ENCODE data around the gene EPHA10. TPM values are rescaled to one million over a fixed set of nuclear protein-coding genes. Genes with fewer than 3 reads are reported as not detected.
A peak's percentile ranks its signal among the peaks of the same experiment; 100 is the strongest.
"Not testable (repeated sequence)": the region's sequence is repeated elsewhere in the genome, so short reads cannot be mapped to it uniquely, and the experiment has no call there.

EPHA10 gene
- total RNA-seq, 1 donor from 2014 or later = 0.13 TPM

DNA sequence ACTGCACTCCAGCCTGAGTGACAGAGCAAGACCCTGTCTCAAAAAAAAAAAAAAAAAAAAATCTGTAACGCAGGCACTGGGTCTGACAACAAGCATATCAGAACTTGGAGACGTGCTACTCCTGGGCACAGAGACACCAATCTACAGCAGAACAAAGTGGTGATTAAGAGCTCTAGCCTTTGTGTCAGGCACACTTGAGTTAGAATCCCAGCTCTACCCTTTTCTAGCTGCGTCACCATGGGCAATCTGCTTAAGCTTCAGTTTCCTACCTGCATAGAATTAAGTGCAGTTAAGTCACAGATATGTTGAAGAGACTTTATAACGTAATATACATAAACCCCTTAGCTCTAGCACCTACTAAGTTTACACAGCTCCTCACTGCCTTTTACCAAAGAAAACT lies 76.0 kb downstream of the EPHA10 start:
- no peak for DNase-seq (ENCODE audit: low spot score)
- Mint-ChIP-seq H3K9me3 (ENCODE audit: unreplicated experiment) (no peaks in the 10 kb centered on the region), H3K4me1 (ENCODE audit: unreplicated experiment) (peaks cover 18% of the 10 kb centered on the region), H3K4me3 (ENCODE audit: unreplicated experiment) (peak overlapping the region; percentile 96), H3K27me3 (ENCODE audit: unreplicated experiment) (peaks cover 9% of the 10 kb centered on the region), H3K27ac (ENCODE audit: unreplicated experiment) (peak overlapping the region; percentile 76), H3K36me3 (ENCODE audit: low read depth, unreplicated experiment) (peaks cover 18% of the 10 kb centered on the region)
- TF ChIP-seq, protein P1, sequence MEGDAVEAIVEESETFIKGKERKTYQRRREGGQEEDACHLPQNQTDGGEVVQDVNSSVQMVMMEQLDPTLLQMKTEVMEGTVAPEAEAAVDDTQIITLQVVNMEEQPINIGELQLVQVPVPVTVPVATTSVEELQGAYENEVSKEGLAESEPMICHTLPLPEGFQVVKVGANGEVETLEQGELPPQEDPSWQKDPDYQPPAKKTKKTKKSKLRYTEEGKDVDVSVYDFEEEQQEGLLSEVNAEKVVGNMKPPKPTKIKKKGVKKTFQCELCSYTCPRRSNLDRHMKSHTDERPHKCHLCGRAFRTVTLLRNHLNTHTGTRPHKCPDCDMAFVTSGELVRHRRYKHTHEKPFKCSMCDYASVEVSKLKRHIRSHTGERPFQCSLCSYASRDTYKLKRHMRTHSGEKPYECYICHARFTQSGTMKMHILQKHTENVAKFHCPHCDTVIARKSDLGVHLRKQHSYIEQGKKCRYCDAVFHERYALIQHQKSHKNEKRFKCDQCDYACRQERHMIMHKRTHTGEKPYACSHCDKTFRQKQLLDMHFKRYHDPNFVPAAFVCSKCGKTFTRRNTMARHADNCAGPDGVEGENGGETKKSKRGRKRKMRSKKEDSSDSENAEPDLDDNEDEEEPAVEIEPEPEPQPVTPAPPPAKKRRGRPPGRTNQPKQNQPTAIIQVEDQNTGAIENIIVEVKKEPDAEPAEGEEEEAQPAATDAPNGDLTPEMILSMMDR (IDR thresholded peaks at IDR 0.05; ENCODE audit: unreplicated experiment) = no peak

DNA sequence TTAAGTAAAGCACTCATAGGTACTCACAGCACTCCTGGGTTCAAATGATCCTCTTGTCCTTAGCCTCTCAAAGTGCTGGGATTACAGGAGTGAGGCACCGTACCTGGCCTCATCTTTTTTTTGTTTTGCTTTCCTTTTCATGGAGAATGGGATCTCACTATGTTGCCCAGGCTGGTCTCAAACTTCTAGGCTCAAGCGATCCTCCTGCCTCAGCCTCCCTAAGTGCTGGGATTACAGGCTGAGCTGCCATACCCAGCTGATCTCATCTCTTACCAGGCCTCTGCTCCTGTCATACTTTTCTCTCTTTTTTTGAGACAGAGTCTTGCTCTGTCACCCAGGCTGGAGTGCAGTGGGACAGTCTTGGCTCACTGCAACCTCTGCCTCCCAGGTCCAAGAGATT lies 77.2 kb downstream of the EPHA10 start:
- not testable (repeated sequence) for H3K4me3 Mint-ChIP-seq (ENCODE audit: unreplicated experiment); H3K27ac Mint-ChIP-seq (ENCODE audit: unreplicated experiment); H3K9me3 Mint-ChIP-seq (ENCODE audit: unreplicated experiment); H3K27me3 Mint-ChIP-seq (ENCODE audit: unreplicated experiment); DNase-seq (ENCODE audit: low spot score)
- Mint-ChIP-seq H3K4me1 (ENCODE audit: unreplicated experiment) (peaks cover 22% of the 10 kb centered on the region), H3K36me3 (ENCODE audit: low read depth, unreplicated experiment) (peaks cover 23% of the 10 kb centered on the region)

DNA sequence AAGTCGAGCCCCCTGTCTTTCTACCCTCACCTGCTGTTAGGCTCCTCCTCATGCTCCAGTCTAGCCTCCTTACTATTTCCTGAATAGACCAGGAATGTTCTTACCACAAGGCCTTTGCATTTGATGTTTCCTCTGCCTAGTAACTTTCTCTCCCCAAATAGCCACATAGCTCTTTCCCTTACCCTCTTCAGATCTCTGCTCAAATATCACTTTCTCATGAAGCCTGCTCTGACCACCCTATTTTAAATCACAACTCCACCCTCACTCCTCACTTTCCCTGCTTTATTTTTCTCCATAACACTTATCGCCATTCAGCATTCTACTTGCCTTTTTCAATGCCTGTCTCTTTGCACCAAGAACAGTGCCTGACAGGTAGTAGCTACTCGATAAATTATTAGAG lies 79.2 kb downstream of the EPHA10 start:
- no peak for DNase-seq (ENCODE audit: low spot score)
- TF ChIP-seq, protein P1 (IDR thresholded peaks at IDR 0.05; ENCODE audit: unreplicated experiment) = no peak
- peaks cover 5% of the 10 kb centered on the region for H3K27me3 Mint-ChIP-seq (ENCODE audit: unreplicated experiment)
- H3K9me3 Mint-ChIP-seq (ENCODE audit: unreplicated experiment) = no peaks in the 10 kb centered on the region
- H3K4me1 Mint-ChIP-seq (ENCODE audit: unreplicated experiment) = peaks cover 17% of the 10 kb centered on the region
- H3K36me3 Mint-ChIP-seq (ENCODE audit: low read depth, unreplicated experiment) = peaks cover 27% of the 10 kb centered on the region
- peak overlapping the region; percentile 1 for H3K4me3 Mint-ChIP-seq (ENCODE audit: unreplicated experiment)
- H3K27ac Mint-ChIP-seq (ENCODE audit: unreplicated experiment) = no peak overlapping the region

DNA sequence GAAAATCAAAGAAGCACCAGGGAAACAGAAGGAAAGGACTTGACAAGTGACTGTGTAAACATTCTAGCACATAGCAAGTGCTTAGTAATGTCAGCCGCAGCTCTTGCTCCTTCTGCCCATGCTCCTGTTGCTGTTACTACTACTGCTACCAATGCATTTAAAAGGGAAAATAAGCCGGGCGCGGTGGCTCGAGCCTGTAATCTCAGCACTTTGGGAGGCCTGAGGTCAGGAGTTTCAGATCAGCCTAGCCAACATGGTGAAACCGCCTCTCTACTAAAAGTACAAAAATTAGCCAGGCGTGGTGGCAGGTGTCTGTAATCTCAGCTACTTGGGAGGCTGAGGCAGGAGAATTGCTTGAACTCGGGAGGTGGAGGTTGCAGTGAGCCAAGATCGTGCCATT lies 80.7 kb downstream of the EPHA10 start:
- DNase-seq (ENCODE audit: low spot score); H3K9me3 Mint-ChIP-seq (ENCODE audit: unreplicated experiment); H3K27ac Mint-ChIP-seq (ENCODE audit: unreplicated experiment); H3K27me3 Mint-ChIP-seq (ENCODE audit: unreplicated experiment); H3K4me3 Mint-ChIP-seq (ENCODE audit: unreplicated experiment); H3K4me1 Mint-ChIP-seq (ENCODE audit: unreplicated experiment): not testable (repeated sequence)
- peaks cover 28% of the 10 kb centered on the region for H3K36me3 Mint-ChIP-seq (ENCODE audit: low read depth, unreplicated experiment)

DNA sequence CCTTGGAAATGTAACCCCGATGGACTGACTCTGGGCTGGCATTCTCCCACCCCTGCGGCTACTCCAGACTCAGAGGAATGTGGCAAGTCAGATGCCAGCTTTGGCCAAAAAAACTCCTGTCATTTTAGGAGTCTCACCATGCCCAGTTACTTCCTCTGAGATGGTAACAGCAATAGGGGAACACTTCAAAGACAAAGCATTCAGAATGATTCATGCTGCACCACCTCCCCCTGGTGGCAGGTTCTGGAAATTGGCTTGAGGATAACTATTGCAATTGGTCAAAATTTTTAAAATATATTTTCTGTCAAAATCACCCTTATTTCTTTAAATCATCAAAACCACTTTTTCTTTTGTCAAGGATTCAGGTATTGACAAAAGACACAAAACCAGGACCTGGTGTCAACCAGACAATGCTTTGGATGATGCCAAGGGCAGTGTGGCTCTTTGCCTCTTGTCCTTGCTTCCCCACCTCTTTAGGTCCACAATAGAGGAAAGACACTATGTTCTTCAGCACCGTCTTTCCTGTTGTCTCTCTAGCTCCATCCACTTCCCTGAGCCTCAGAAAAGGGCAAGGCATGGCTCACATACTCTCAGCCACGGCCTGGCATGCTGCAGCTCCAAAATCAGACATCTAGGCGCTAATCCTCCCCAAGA lies 82.5 kb downstream of the EPHA10 start:
- no peak overlapping the region for H3K4me3 Mint-ChIP-seq (ENCODE audit: unreplicated experiment)
- peak overlapping the region; percentile 16 for H3K27ac Mint-ChIP-seq (ENCODE audit: unreplicated experiment)
- peaks cover 5% of the 10 kb centered on the region for H3K4me1 Mint-ChIP-seq (ENCODE audit: unreplicated experiment)
- H3K36me3 Mint-ChIP-seq (ENCODE audit: low read depth, unreplicated experiment) = peaks cover 25% of the 10 kb centered on the region
- TF ChIP-seq, protein P1 (IDR thresholded peaks at IDR 0.05; ENCODE audit: unreplicated experiment) = peak; percentile 98
- peak; percentile 73 for DNase-seq (ENCODE audit: low spot score)
- H3K27me3 Mint-ChIP-seq (ENCODE audit: unreplicated experiment) = peaks cover 1% of the 10 kb centered on the region
- H3K9me3 Mint-ChIP-seq (ENCODE audit: unreplicated experiment) = no peaks in the 10 kb centered on the region

DNA sequence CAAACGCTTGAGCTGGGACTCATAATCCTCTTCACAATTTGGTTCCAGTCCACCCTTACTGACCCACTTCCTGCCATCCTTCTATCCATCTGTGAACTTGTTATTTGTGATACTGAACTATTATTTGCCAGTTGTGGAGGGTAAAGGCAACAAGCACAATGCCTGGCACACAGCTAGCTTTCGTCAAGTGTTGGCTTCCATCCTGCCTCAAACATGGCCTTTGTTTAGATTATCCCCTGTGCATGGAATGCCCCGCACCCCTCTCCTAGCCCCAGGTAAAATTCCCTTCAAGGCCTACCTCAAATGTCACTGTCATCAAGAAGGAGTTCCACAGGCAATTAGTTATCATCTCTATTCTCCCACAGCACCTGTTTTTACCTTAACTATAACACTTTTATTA lies 84.0 kb downstream of the EPHA10 start:
- peaks cover 5% of the 10 kb centered on the region for H3K4me1 Mint-ChIP-seq (ENCODE audit: unreplicated experiment)
- H3K36me3 Mint-ChIP-seq (ENCODE audit: low read depth, unreplicated experiment) = peaks cover 21% of the 10 kb centered on the region
- peaks cover 3% of the 10 kb centered on the region for H3K27me3 Mint-ChIP-seq (ENCODE audit: unreplicated experiment)
- no peak overlapping the region for H3K4me3 Mint-ChIP-seq (ENCODE audit: unreplicated experiment)
- TF ChIP-seq, protein P1 (IDR thresholded peaks at IDR 0.05; ENCODE audit: unreplicated experiment) = no peak
- H3K27ac Mint-ChIP-seq (ENCODE audit: unreplicated experiment) = no peak overlapping the region
- DNase-seq (ENCODE audit: low spot score) = no peak
- H3K9me3 Mint-ChIP-seq (ENCODE audit: unreplicated experiment) = no peaks in the 10 kb centered on the region
